ENCODE data around the gene RFX1.

- TF ChIP-seq, protein P1, sequence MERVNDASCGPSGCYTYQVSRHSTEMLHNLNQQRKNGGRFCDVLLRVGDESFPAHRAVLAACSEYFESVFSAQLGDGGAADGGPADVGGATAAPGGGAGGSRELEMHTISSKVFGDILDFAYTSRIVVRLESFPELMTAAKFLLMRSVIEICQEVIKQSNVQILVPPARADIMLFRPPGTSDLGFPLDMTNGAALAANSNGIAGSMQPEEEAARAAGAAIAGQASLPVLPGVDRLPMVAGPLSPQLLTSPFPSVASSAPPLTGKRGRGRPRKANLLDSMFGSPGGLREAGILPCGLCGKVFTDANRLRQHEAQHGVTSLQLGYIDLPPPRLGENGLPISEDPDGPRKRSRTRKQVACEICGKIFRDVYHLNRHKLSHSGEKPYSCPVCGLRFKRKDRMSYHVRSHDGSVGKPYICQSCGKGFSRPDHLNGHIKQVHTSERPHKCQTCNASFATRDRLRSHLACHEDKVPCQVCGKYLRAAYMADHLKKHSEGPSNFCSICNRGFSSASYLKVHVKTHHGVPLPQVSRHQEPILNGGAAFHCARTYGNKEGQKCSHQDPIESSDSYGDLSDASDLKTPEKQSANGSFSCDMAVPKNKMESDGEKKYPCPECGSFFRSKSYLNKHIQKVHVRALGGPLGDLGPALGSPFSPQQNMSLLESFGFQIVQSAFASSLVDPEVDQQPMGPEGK (CRISPR knock-in tag; IDR thresholded peaks at IDR 0.05; ENCODE audit: borderline replicate concordance): no peak
- TF ChIP-seq ARNTL (CRISPR knock-in tag; IDR thresholded peaks at IDR 0.05; ENCODE audit: borderline replicate concordance, low read depth): no peak
- no peak for TF ChIP-seq PPARA (CRISPR knock-in tag; IDR thresholded peaks at IDR 0.05; ENCODE audit: borderline replicate concordance)
- TF ChIP-seq ZNF8 (CRISPR knock-in tag; IDR thresholded peaks at IDR 0.05): no peak
- TF ChIP-seq, protein P2, sequence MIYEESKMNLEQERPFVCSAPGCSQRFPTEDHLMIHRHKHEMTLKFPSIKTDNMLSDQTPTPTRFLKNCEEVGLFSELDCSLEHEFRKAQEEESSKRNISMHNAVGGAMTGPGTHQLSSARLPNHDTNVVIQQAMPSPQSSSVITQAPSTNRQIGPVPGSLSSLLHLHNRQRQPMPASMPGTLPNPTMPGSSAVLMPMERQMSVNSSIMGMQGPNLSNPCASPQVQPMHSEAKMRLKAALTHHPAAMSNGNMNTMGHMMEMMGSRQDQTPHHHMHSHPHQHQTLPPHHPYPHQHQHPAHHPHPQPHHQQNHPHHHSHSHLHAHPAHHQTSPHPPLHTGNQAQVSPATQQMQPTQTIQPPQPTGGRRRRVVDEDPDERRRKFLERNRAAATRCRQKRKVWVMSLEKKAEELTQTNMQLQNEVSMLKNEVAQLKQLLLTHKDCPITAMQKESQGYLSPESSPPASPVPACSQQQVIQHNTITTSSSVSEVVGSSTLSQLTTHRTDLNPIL (CRISPR knock-in tag; IDR thresholded peaks at IDR 0.05; ENCODE audit: low read depth): no peak
- no peak for TF ChIP-seq ZC3H10 (CRISPR knock-in tag; IDR thresholded peaks at IDR 0.05)
- TF ChIP-seq OSR1 (CRISPR knock-in tag; IDR thresholded peaks at IDR 0.05): no peak
- no peak for TF ChIP-seq ZFP30 (CRISPR knock-in tag; IDR thresholded peaks at IDR 0.05)
These were observed 44.4 kb upstream of the RFX1 start for GRCh38 chr19:14050512-14050911.

Data from SK-N-SH treated with all-trans-retinoic acid at 6 μM for 48 hours (cell line).